Brain microvascular endothelial cell (primary cell): ENCODE data around the gene LRRC7.
A peak's percentile ranks its signal among the peaks of the same experiment; 100 is the strongest.

Experiments used
- DNase-seq: peaks from one replicate; pipeline ENCODE4 v3.0.0-alpha.2; 2020
- H3K27ac ChIP-seq: fragments of 250-450 bp; sonication (Bioruptor Pico); 2 replicates; pipeline ENCODE4 v1.5.1; 2020; ENCODE audit warnings: mild to moderate bottlenecking, moderate library complexity
- H3K27me3 ChIP-seq: fragments of 250-450 bp; sonication (Bioruptor Pico); replicated peaks from 2 replicates; pipeline ENCODE4 v1.5.1; 2020; ENCODE audit warnings: mild to moderate bottlenecking
- H3K36me3 ChIP-seq: fragments of 250-450 bp; sonication (Bioruptor Pico); replicated peaks from 2 replicates; pipeline ENCODE4 v1.5.1; 2020; ENCODE audit warnings: mild to moderate bottlenecking
- H3K4me3 ChIP-seq: 2 replicates; pipeline ENCODE4 v1.5.1; 2011; ENCODE audit warnings: low read depth, mild to moderate bottlenecking, control low read depth, low read length, moderate library complexity
- in situ Hi-C: cut with HindIII; loops from 2 replicates; pipeline ENCODE4 v1.10.0; 2017; ENCODE audit warnings: low sequenced_read_pairs, low pct_ligation_motif_present
- TF ChIP-seq, protein P1 (sequence below): IDR thresholded peaks from 2 replicates; pipeline ENCODE4 v1.5.1; 2011; ENCODE audit warnings: low read depth, mild to moderate bottlenecking, moderate library complexity, low read length, control low read depth, inconsistent platforms; ENCODE audit errors: missing control alignments

The LRRC7 gene

GRCh38 chr1:70024272-70024671, 456.6 kb downstream of the LRRC7 start:
- Histone ChIP-seq H3K4me3 (no peak overlapping the region), H3K27me3 (no peaks in the 10 kb centered on the region), H3K27ac (no peak overlapping the region), H3K36me3 (no peaks in the 10 kb centered on the region)
- in situ Hi-C loops: no loop called here
- TF ChIP-seq, protein P1, sequence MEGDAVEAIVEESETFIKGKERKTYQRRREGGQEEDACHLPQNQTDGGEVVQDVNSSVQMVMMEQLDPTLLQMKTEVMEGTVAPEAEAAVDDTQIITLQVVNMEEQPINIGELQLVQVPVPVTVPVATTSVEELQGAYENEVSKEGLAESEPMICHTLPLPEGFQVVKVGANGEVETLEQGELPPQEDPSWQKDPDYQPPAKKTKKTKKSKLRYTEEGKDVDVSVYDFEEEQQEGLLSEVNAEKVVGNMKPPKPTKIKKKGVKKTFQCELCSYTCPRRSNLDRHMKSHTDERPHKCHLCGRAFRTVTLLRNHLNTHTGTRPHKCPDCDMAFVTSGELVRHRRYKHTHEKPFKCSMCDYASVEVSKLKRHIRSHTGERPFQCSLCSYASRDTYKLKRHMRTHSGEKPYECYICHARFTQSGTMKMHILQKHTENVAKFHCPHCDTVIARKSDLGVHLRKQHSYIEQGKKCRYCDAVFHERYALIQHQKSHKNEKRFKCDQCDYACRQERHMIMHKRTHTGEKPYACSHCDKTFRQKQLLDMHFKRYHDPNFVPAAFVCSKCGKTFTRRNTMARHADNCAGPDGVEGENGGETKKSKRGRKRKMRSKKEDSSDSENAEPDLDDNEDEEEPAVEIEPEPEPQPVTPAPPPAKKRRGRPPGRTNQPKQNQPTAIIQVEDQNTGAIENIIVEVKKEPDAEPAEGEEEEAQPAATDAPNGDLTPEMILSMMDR: no peak
- no peak for DNase-seq

DNA sequence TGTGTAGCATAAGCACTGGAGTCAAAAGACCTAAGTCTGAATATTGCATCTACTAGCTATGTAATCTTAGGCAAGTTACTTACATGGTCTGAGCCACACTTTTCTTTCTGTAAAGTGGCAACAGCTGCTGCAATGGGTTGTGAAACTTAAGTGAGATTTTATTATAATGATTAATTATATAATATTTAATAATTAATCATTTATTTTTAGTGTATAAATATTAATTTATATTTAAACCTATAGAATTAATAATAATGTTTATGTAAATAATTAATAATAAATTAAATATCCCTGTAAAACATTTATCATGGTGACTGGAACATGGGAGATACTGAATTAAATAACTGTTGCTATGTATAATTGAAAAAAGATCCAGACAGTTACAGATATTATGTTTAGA, 457.3 kb downstream of the LRRC7 start:
- TF ChIP-seq, protein P1: no peak
- Histone ChIP-seq H3K27ac (no peak overlapping the region), H3K4me3 (no peak overlapping the region), H3K36me3 (no peaks in the 10 kb centered on the region), H3K27me3 (no peaks in the 10 kb centered on the region)
- in situ Hi-C loops: no loop called here
- no peak for DNase-seq

DNA sequence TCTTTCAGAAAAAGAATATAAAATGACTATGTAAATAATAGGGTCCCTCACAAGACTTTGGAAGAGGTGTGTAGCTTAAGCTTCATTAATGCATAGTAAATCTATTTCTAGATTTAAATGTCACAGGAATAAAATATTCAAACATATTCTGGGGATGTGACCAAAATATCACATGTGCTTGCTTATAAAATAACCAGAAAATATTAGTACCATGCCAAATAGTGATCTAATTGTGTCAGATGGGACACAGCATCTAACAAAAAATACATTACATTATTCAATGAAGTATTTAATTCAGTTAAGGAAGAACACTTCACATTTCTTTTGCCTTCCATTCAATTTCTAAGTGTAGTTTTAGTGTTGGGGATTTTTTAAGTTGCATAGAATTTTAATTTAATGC, 458.1 kb downstream of the LRRC7 start:
- Histone ChIP-seq H3K27me3 (no peaks in the 10 kb centered on the region), H3K27ac (no peak overlapping the region), H3K36me3 (no peaks in the 10 kb centered on the region), H3K4me3 (no peak overlapping the region)
- no peak for DNase-seq
- TF ChIP-seq, protein P1: no peak
- in situ Hi-C loops: no loop called here

- Histone ChIP-seq H3K36me3 (no peaks in the 10 kb centered on the region), H3K4me3 (no peak overlapping the region), H3K27me3 (no peaks in the 10 kb centered on the region), H3K27ac (no peak overlapping the region)
- TF ChIP-seq, protein P1: no peak
- in situ Hi-C loops: no loop called here
- no peak for DNase-seq
These were observed 465.6 kb downstream of the LRRC7 start for GRCh38 chr1:70033266-70033873.

- no peak for DNase-seq
- Histone ChIP-seq H3K27me3 (no peaks in the 10 kb centered on the region), H3K36me3 (no peaks in the 10 kb centered on the region), H3K4me3 (no peak overlapping the region), H3K27ac (no peak overlapping the region)
- in situ Hi-C loops: no loop called here
- TF ChIP-seq, protein P1: no peak
These were observed 466.2 kb downstream of the LRRC7 start for GRCh38 chr1:70033936-70034335.

- in situ Hi-C loops: no loop called here
- peak; percentile 70 for DNase-seq
- TF ChIP-seq, protein P1: peak; percentile 80
- no peaks in the 10 kb centered on the region for H3K27me3 ChIP-seq
- no peaks in the 10 kb centered on the region for H3K36me3 ChIP-seq
- no peak overlapping the region for H3K27ac ChIP-seq
- no peak overlapping the region for H3K4me3 ChIP-seq
These were observed 466.7 kb downstream of the LRRC7 start for GRCh38 chr1:70034403-70034802.
